Esophagus (tissue), 2 donors: ENCODE results near the gene THEM4. TPM values are rescaled to one million over a fixed set of nuclear protein-coding genes. Genes with fewer than 3 reads are reported as not detected.

Source experiments
- H3K27ac ChIP-seq, 2 donors: one replicate each; pipeline ENCODE4 v1.5.1; 2013; ENCODE audit warnings: low read depth in 2 of 2, mild to moderate bottlenecking in 2 of 2, inconsistent platforms in 1 of 2, low read length in 1 of 2, moderate library complexity in 1 of 2
- H3K27me3 ChIP-seq, 2 donors: one replicate each; pipeline ENCODE4 v1.6.1; 2013; ENCODE audit warnings: low read length in 2 of 2, control low read depth in 1 of 2, mild to moderate bottlenecking in 1 of 2; ENCODE audit not compliant: insufficient read depth in 2 of 2, control insufficient read depth in 1 of 2
- H3K36me3 ChIP-seq, 2 donors: one replicate each; pipeline ENCODE4 v1.6.1; 2013; ENCODE audit warnings: low read length in 1 of 2; ENCODE audit not compliant: control insufficient read depth in 2 of 2, insufficient read depth in 2 of 2
- H3K4me1 ChIP-seq, 2 donors: one replicate each; pipeline ENCODE4 v1.6.1; 2013; ENCODE audit warnings: low read length in 1 of 2; ENCODE audit not compliant: control insufficient read depth in 2 of 2, insufficient read depth in 2 of 2
- H3K4me3 ChIP-seq, 2 donors: one replicate each; pipeline ENCODE4 v1.5.1; 2013; ENCODE audit warnings: low read length in 2 of 2, mild to moderate bottlenecking in 2 of 2, low read depth in 1 of 2, moderate library complexity in 1 of 2
- H3K9me3 ChIP-seq, 2 donors: one replicate each; pipeline ENCODE4 v1.6.1; 2013; ENCODE audit warnings: mild to moderate bottlenecking in 2 of 2, low read depth in 1 of 2, low read length in 1 of 2, moderate library complexity in 1 of 2; ENCODE audit not compliant: control insufficient read depth in 2 of 2, insufficient read depth in 1 of 2
- WGBS, 2 donors: extraction: QIAGEN DNeasy Blood & Tissue Kit; methylation state at CpG; one replicate each; pipeline ENCODE4 v1.1.7; 2013; 5-methylcytosine and 5-hydroxymethylcytosine counted together
- polyA plus RNA-seq, 2 donors: library from polyadenylated mRNA; stranded (reverse); fragments of 200-250 nt; gene quantifications; one replicate each; pipeline ENCODE4 v1.2.3, GENCODE V29; 2013
- donor health status: healthy with polysubstance abuse.
- donor health status: Bipolar disorder and iron deficiency.

Gene THEM4
- polyA plus RNA-seq, 2 donors, result 5.5 to 7.2 TPM

DNA sequence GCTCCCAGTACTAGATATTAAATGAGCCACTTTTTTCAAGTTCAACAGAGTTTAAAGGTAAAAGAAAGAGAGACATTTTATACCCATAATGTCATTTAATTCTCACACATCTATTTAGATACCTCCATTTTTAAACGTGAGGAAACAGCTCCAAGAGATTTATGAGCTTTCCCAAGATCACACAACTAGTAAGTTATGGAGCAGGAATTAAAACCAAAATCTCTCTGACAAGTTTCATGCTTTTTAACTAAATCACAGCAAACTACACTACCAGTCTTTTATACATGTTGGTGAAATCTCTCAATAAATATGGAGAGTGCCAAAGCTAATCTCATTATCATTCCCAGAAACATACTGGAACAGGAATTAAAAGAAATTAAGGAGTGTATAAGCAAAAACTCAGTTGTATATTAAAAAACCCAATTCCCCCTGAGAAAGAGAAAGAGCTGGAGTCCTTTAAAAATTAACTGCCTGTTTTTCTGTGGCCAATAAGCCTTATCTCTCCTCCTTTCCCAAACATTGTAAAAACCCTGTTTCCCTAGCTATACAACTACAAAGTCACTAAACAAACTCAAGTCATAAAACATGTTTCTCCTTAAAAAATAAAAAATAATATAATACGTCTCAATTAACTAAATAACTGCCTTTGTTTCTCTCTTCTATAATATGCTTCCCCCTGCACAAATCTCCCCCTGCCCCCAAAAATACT lies 26.7 kb upstream of the THEM4 start:
- no peaks in the 10 kb centered on the region for H3K9me3 ChIP-seq
- H3K4me1 ChIP-seq, result peaks cover 0 to under 1% of the 10 kb centered on the region in 2 donors
- no peak overlapping the region for H3K27ac ChIP-seq
- H3K36me3 ChIP-seq, result no peaks in the 10 kb centered on the region
- WGBS, 2 donors, result 49 to 59% methylated on average over 2 of the region's 2 CpGs
- no peak overlapping the region for H3K4me3 ChIP-seq
- no peaks in the 10 kb centered on the region for H3K27me3 ChIP-seq

DNA sequence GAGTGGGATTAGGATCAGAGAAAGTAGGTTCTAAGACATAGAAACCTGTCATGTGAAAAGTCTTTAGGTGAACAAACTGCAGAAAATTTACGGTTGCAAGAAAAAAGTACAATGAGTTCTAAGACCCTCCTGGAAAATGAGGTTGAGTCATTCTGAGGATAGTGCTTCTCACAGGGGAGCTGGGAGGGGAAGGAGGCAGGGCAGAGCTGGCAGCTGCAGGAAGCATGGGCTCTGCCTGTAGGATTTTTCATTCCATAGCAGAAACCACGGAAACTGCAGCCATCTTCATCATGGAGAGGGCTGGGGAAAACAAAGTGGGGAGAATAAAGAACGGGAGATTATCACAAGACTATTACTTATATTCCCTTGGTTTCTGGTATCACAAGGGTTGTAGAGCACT lies 25.8 kb upstream of the THEM4 start:
- H3K9me3 ChIP-seq, result no peaks in the 10 kb centered on the region
- H3K27me3 ChIP-seq, result no peaks in the 10 kb centered on the region
- H3K27ac ChIP-seq, result no peak overlapping the region
- H3K36me3 ChIP-seq, result no peaks in the 10 kb centered on the region
- 62 to 67% methylated on average over 3 of the region's 3 CpGs for WGBS, 2 donors
- no peaks in the 10 kb centered on the region for H3K4me1 ChIP-seq
- H3K4me3 ChIP-seq, result no peak overlapping the region

DNA sequence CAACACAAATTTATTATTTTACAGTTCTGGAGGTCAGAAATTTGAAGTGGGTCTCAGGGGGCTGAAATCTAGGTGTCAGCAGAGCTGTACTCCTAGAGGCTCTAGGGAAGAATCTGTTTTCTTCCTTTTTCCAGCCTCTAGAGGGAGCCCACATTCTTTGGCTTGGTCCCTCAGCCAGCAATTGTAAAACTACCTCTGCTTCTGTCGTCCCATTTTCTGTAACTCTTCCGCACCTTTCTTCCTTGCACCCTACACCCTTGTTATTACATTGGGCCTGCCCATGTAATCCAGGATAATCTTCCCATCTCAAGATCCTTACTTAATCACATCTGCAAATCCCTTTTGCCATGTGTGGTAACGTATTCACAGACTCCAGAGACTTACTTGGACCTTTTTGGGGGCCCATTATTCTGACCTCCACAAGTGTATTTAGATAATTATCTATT lies 24.8 kb upstream of the THEM4 start:
- Histone ChIP-seq H3K4me1 (no peaks in the 10 kb centered on the region), H3K27me3 (no peaks in the 10 kb centered on the region), H3K27ac (no peak overlapping the region), H3K36me3 (no peaks in the 10 kb centered on the region), H3K9me3 (no peaks in the 10 kb centered on the region), H3K4me3 (no peak overlapping the region)
- WGBS, 2 donors, result 17 to 26% methylated on average over 3 of the region's 3 CpGs

DNA sequence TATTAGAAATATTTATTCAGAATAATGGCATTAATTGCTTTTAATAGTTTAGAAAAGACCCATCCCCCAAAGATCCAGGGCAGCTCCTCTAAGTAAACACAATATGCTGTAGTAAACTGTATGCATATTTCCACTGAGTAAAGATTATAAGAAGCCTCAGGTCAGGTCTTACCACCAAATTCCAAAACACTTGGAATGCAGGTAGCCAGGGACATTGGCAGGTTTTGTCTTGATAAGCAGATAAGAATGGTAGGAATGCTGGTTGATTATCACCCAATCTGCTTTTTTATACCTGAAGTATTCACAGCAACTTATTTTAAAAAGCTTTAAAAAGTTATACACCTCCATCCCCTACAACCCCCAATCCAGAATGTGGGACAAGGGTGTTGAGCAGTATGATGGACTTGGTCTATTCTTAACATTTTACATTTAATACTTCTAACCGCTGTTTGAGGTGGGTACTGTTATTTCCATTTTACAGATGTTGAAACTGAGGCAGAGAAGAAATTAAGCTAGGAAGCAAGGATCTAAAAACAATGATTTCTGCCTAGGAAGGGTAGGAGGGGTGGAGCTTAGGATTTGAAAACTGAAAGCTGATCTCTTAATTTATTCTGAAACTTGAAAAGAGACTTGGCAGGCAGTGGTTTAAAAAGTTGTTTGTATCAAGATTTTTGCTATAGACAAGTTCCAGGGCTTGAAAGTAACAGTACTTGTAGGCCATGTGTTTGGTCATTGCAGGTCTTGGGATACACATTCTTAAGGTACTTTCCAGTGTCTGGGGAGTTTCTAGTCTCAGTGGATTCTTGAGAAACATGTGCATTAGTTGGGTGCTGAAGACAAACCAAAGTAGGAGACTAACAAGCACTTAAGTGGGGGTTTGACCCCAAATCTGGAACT lies 15.6 kb upstream of the THEM4 start:
- 100% methylated on average over 1 of the region's 1 CpG for WGBS, 2 donors
- H3K27ac ChIP-seq, result no peak overlapping the region

GRCh38 chr1:151923422-151923821 lies 14.1 kb upstream of the THEM4 start:
- Histone ChIP-seq H3K27me3 (no peaks in the 10 kb centered on the region), H3K4me1 (no peaks in the 10 kb centered on the region), H3K9me3 (no peaks in the 10 kb centered on the region), H3K27ac (no peak overlapping the region), H3K36me3 (no peaks in the 10 kb centered on the region), H3K4me3 (no peak overlapping the region)
- WGBS, 2 donors, result 63 to 74% methylated on average over 1 of the region's 1 CpG

More for the DNA sequence above, 15.6 kb upstream of the THEM4 start:
- Histone ChIP-seq H3K4me1 (no peaks in the 10 kb centered on the region), H3K9me3 (no peaks in the 10 kb centered on the region), H3K27me3 (no peaks in the 10 kb centered on the region), H3K4me3 (no peak overlapping the region), H3K36me3 (no peaks in the 10 kb centered on the region)

DNA sequence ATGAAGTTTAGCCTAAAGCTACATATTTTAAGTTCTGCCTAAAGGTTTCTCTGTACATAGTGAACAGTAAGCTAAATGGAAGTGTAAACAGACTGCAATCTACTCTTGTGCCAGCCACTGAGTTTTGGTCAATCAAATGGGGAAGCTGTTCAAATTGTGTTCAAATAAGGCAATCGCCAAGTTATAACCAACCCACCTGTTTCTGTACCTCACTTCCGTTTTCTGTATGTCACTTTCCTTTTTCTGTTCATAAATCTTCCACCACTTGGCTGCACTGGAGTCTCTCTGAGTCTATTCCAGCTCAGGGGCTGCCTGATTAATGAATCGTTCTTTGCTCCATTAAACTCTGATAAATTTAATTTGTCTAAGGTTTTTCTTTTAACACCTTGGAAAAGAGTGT lies 10.8 kb upstream of the THEM4 start:
- no peak overlapping the region for H3K4me3 ChIP-seq
- H3K36me3 ChIP-seq, result no peaks in the 10 kb centered on the region
- H3K27ac ChIP-seq, result no peak overlapping the region
- no peaks in the 10 kb centered on the region for H3K4me1 ChIP-seq
- WGBS, 2 donors, result 54 to 56% methylated on average over 3 of the region's 3 CpGs
- H3K9me3 ChIP-seq, result no peaks in the 10 kb centered on the region
- no peaks in the 10 kb centered on the region for H3K27me3 ChIP-seq

DNA sequence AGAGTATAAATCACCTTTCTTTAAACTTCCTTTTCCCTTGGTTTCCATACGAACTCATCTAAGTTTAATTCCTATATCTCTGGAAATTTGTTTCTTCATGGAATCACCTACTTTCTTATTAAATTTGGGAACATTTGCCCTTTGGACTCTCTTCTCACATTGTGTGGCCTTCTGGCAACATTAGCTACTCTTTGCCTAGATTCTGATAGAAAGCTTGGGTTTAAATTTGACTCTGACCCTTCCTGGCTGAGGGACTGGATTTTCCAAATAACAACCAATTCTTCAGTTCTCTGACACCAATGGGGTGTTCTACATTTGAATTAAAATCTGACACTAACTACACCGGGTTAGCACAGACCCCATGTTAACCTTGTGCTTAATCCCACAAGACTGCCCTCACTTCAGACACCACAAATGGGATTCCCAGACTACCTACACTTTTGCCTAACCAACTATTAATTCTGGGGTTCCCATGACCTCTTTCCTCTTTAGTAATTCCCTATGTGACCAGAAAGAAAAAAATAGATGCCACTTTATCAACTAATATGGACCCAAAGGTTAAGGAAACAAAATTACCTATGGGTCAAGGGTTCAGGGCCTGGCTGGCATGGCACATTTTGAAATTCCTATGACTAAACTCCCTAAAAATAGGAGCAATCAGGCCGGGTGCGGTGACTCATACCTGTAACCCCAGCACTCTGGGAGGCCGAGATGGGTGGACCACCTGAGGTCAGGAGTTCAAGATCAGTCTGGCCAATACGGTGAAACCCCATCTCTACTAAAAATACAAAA lies 9.7 kb upstream of the THEM4 start:
- H3K4me1 ChIP-seq, result no peaks in the 10 kb centered on the region
- 72 to 82% methylated on average over 6 of the region's 6 CpGs for WGBS, 2 donors
- no peaks in the 10 kb centered on the region for H3K27me3 ChIP-seq
- no peak overlapping the region for H3K4me3 ChIP-seq
- H3K36me3 ChIP-seq, result no peaks in the 10 kb centered on the region
- H3K9me3 ChIP-seq, result no peaks in the 10 kb centered on the region
- no peak overlapping the region for H3K27ac ChIP-seq

- no peak overlapping the region for H3K27ac ChIP-seq
- no peaks in the 10 kb centered on the region for H3K36me3 ChIP-seq
- H3K4me3 ChIP-seq, result no peak overlapping the region
- no peaks in the 10 kb centered on the region for H3K4me1 ChIP-seq
- 85 to 88% methylated on average over 3 of the region's 3 CpGs for WGBS, 2 donors
- no peaks in the 10 kb centered on the region for H3K9me3 ChIP-seq
- no peaks in the 10 kb centered on the region for H3K27me3 ChIP-seq
Observed at GRCh38 chr1:151918156-151918555, 8.8 kb upstream of the THEM4 start.

DNA sequence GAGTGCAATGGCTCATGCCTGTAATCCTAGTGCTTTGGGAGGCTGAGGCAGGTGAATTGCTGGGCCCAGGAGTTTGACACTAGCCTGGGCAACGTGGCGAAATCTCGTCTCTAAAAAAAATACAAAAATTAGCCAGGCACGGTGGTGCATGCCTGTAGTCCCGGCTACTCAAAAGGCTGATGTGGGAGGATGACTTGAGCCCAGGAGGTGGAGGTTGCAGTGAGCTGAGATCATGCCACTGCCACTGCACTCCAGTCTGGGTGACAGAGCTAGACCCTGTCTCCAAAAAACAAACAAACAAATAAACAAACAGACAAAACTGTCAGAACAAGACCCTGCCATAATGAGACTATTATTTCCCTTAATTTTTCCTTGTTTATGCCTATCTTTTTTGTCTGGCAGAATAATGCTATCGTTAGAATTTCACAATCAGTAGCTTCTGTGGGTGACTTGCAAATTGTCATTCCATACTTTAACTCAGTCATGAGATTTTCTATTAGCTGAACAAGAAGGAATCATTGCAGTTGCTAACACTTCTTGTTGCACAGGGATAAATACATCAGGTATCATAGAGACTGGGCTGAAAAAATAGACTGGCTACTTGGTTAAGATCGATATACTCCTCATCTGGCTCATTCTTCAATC lies 7.5 kb upstream of the THEM4 start:
- Histone ChIP-seq H3K27ac (no peak overlapping the region), H3K36me3 (no peaks in the 10 kb centered on the region), H3K4me3 (no peak overlapping the region), H3K4me1 (no peaks in the 10 kb centered on the region), H3K9me3 (no peaks in the 10 kb centered on the region), H3K27me3 (no peaks in the 10 kb centered on the region)
- WGBS, 2 donors, result 84 to 85% methylated on average over 7 of the region's 7 CpGs
